GM21423 (cell line): Measurements from ENCODE around the gene RAB11B.
"Not testable (repeated sequence)": the region's sequence is repeated elsewhere in the genome, so short reads cannot be mapped to it uniquely, and the experiment has no call there.

Experiments used
- ATAC-seq: cut with Tn5 transposase; IDR thresholded peaks from one replicate; pipeline ENCODE4 v1.9.1; 2021; ENCODE audit warnings: mild to moderate bottlenecking, moderate library complexity; ENCODE audit not compliant: unreplicated experiment

Gene RAB11B

DNA sequence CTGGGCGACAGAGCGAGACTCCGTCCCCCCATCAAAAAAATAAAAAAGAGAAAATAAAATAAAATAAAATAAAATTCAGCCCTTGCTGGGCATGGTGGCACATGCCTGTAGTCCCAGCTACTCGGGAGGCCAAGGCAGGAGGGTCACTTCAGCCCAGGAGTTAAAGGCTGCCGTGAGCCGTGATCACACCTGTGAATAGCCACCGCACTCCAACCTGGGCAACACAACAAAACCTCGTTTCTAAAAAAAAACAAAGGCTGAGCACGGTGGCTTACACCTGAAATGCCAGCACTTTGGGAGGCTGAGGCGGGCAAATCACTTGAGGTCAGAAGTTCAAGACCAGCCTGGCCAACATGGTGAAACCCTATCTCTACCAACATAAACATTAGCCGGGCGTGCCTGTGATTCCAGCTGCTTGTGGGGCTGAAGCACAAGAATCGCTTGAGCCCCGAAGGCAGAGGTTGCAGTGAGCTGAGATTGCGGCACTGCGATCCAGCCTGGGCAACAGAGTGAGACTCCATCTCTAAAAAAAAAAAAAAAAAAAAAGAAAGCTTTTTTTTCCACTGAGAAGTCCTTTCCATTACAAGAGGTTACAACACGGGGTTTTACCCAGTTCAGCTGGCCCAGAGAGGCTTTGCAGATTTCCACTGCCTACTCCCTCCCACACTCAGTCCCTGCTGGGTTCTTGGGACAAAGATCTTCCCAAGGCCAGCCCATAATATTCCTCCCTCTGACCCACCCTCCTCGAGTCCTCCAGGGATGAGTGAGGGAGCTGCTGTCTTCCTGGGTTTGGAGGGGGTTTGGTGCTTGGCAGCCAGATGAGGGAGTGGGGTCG lies 19.8 kb upstream of the RAB11B start:
- no peak for ATAC-seq

DNA sequence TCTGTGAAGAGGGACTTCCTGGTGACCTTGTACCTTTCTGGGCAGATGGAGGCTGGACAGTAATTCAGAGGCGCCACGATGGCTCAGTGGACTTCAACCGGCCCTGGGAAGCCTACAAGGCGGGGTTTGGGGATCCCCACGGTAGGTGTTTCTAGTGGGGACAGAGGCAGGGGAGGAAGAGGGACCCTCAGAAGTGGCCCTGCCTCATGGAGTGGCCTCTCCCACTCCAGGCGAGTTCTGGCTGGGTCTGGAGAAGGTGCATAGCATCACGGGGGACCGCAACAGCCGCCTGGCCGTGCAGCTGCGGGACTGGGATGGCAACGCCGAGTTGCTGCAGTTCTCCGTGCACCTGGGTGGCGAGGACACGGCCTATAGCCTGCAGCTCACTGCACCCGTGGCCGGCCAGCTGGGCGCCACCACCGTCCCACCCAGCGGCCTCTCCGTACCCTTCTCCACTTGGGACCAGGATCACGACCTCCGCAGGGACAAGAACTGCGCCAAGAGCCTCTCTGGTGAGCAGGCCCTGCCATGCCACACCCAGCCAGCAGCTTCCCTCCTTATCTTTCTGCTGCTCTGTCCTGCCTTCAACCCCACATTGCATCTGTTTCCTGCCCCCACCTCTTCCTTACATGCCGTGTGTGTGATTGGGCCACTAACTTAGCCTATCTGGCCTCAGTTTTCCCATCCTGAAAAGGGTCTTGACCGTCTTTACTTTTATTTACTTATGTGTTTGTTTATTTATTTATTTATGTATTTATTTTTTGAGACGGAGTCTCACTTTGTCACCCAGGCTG lies 19.0 kb upstream of the RAB11B start:
- ATAC-seq, result no peak

DNA sequence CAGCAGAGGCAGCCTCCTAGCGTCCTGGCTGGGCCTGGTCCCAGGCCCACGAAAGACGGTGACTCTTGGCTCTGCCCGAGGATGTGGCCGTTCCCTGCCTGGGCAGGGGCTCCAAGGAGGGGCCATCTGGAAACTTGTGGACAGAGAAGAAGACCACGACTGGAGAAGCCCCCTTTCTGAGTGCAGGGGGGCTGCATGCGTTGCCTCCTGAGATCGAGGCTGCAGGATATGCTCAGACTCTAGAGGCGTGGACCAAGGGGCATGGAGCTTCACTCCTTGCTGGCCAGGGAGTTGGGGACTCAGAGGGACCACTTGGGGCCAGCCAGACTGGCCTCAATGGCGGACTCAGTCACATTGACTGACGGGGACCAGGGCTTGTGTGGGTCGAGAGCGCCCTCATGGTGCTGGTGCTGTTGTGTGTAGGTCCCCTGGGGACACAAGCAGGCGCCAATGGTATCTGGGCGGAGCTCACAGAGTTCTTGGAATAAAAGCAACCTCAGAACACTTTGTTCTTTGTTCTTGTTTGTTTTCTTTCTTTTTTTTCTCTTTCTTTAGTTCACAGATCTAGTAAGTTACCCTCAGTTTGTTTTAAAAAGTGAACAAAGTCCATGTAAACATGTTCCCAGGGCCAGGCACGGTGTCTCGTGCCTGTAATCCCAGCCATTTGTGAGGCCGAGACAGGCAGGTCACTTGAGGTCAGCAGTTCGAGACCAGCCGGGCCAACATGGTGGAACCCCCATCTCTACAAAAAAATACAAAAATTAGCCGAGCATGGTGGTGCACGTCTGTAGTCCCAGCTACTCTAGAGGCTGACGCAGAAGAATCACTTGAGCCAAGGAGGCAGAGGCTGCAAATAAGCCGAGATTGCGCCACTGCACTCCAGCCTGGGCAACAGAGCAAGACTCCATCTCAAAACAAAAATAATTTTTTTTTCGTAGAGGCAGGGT lies 16.0 kb upstream of the RAB11B start:
- no peak for ATAC-seq

DNA sequence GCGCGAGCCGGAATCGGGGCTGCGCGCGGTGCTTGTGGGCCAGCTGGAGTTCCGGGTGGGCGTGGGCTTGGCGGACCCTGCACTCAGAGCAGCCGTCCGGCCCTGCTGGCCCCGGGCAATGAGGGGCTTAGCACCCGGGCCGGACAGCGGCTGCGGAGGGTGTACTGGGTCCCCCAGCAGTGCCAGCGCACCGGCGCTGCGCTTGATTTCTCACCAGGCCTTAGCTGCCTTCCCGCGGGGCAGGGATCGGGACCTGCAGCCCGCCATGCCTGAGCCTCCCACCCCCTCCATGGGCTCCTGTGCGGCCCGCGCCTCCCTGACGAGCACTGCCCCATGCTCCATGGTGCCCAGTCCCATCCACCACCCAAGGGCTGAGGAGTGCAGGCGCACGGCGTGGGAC lies 14.4 kb upstream of the RAB11B start:
- not testable (repeated sequence) for ATAC-seq

DNA sequence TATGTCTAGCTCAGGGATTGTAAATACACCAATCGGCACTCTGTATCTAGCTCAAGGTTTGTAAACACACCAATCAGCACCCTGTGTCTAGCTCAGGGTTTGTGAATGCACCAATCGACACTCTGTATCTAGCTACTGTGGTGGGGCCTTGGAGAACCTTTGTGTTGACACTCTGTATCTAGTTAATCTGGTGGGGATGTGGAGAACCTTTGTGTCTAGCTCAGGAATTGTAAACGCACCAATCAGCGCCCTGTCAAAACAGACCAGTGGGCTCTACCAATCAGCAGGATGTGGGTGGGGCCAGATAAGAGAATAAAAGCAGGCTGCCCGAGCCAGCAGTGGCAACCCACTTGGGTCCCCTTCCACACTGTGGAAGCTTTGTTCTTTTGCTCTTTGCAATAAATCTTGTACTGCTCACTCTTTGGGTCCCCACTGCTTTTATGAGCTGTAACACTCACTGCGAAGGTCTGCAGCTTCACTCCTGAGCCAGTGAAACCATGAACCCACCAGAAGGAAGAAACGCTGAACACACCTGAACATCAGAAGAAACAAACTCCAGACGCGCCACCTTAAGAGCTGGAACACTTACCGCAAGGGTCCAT lies 13.7 kb upstream of the RAB11B start:
- not testable (repeated sequence) for ATAC-seq

DNA sequence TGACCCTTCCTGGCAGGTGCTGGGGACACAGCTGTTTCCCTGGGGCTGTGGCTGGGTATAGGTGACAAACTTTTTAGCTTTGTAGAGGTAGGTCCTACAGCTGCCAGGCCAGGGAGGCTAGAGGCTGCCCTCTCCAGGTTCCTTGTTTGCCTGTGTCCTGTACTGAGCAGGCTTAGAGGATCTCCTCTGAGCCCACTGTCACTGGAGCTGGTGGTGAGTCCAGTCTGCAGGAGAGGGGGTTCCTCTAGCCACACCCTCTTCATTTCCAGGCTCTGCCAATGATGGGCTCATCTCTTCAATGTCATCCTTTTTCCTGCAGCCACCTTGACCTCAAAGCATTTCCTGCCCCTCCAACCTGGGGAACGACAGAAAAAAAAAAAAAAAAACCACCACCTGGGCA lies 12.6 kb upstream of the RAB11B start:
- no peak for ATAC-seq

DNA sequence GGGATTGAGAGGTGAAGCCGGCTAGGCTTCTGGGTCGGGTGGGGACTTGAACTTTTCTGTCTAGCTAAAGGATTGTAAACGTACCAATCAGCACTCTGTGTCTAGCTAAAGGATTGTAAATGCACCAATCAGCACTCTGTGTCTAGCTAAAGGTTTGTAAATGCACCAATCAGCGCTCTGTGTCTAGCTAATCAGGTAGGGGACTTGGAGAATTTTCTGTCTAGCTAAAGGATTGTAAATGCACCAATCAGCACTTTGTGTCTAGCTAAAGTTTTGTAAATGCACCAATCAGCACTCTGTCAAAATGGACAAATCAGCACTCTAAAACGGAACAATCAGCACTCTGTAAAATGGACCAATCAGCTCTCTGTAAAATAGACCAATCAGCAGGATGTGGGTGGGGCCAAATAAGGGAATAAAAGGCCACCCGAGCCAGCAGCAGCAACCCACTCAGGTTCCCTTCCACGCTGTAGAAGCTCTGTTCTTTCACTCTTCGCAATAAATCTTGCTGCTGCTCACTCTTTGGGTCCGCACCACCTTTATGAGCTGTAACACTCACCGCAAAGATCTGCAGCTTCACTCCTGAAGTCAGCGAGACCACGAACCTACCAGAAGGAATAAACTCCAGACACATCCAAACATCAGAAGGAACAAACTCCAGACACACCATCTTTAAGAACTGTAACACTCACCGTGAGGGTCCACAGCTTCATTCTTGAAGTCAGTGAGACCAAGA lies 10.8 kb upstream of the RAB11B start:
- not testable (repeated sequence) for ATAC-seq

DNA sequence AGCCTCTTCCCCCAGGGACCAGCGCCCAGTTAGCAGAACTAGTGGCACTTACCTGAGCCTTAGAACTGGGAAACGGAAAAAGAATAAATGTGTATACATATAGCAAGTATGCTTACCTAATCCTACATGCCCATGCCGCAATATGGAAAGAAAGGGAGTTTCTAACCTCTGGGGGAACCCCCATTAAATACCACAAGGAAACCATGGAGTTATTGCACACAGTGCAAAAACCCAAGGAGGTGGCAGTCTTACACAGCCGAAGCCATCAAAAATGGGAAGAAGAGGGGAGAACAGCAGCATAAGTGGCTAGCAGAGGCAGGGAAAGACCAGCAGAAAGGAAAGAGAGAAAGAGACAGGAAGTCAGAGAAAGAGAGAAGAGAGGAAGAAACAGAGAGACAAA lies 5.6 kb upstream of the RAB11B start:
- not testable (repeated sequence) for ATAC-seq

DNA sequence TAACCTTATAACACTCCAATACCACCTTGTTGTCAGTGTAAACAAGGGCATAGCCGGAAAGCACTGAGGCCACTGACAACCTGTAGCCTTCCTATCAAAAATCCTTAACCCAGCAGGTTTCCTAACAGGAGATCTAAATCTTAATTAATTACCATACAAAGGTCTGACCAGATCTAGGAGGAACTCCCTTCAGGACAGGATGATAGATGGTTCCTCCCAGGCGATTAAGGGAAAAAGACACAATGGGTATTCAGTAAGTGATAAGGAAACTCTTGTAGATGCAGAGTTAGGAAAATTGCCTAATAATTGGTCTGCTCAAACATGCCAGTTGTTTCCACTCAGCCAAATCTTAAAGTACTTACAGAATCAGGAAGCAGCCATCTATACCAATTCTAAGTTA lies 5.1 kb upstream of the RAB11B start:
- ATAC-seq, result not testable (repeated sequence)

DNA sequence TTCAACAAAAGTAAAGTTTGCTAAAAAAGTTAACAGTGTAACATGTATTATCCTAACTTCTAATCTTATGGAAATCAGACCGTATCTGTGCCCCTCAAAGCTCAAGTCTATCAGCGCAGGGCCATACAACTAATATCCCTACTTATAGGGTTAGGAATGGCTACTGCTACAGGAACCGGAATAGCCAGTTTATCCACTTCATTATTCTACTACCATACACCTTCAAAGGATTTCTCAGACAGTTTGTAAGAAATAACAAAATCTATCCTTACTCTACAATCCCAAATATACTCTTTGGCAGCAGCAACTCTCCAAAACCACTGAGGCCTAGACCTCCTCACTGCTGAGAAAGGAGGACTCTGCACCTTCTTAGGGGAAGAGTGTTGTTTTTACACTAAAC lies 4.6 kb upstream of the RAB11B start:
- not testable (repeated sequence) for ATAC-seq

DNA sequence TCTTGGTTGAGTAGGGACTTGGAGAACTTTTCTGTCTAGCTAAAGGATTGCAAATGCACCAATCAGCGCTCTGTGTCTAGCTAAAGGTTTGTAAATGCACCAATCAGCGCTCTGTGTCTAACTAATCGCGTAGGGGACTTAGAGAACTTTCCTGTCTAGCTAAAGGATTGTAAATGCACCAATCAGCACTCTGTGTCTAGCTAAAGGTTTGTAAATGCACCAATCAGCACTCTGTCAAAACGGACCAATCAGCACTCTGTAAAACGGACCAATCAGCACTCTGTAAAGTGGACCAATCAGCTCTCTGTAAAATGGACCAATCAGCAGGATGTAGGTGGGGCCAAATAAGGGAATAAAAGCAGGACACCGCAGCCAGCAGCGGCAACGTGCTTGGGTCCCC lies 3.7 kb upstream of the RAB11B start:
- not testable (repeated sequence) for ATAC-seq

DNA sequence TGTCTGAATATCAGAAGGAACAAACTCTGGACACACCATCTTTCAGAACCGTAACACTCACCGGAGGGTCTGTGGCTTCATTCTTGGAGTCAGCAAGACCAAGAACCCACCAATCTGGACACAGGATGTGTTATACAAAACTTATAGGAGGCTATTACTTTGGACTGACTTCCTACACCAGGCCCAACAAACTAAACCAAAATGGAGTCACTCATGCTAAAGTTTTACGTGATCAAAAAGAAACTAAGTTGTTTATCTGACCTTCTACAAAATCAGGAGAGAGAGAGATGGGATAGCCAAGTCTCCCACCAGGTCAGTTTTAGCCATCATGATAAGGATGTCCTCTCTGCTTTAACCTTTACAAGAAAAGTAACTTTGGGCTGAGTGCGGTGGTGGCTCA lies 3.2 kb upstream of the RAB11B start:
- no peak for ATAC-seq

DNA sequence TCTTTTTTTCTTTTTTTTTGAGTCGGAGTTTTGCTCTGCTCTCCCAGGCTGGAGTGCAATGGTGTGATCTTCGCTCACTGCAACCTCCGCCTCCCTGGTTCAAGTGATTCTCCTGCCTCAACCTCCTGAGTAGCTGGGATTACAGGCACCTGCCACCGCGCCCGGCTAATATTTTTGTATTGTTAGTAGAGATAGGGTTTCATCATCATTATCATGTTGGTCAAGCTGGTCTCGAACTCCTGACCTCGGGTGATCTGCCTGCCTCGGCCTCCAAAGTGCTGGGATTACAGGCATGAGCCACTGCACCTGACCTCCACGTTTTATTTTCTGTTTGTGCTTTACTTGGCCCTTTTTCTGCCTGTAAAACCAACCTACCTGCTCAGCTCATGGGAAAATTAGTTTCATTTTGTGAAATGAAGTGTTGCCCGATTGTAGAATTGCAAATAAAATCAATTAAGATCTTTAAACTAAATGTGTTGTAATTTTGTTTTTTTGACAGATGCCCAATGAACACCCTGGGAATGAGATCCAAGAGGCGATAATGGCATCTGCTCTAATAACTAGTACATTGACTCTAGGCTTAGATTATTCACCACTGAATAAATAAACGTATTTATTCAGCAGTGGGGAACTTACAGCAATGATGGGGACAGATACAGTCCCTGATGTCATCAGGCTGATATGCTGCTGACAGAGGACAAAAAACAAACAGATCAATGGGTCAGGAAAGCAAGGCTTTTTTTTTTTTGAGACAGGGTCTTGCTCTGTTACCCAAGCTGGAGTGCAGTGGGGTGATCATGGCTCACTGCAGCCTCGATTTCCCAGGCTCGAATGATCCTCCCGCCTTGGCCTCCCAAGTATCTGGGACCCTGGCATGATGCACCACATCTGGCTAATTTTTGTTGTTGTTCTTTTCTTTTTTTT lies 2.2 kb upstream of the RAB11B start:
- ATAC-seq, result no peak

DNA sequence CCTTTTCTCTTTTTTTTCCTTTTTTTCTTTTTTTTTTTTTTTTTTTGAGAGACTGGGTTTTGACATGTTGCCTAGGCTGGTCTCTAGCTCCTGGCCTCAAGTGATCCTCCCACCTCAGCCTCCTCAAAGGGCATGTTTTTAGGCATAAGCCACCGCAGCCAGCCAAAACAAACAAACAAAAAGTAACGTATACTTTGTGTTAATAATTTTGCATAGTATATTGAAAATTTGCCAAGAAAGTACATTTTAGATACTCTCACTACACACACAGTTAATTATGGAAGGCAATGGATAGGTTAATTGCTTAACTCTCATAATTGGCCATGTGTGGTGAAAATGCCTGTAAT lies 1.6 kb upstream of the RAB11B start:
- ATAC-seq, result no peak

DNA sequence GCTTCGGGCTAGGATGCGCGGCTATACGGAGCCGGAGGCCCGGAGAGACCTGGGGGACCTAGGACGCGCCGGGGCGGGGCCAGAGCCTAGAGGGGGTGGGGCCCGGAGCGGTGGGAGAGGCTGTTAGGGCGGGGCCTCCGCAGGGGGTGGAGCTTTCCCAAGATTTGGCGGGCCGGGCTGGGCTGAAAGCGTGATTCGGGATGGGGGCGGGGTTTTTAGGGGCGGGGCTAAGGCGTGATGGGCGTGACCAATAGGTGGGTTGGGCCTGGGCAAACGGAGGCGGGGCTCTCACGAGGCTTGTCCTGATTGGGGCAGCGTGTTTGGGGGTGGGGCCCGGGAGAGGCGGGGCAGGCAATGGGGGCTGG lies 439 bp downstream of the RAB11B start:
- peak; percentile 34 for ATAC-seq

DNA sequence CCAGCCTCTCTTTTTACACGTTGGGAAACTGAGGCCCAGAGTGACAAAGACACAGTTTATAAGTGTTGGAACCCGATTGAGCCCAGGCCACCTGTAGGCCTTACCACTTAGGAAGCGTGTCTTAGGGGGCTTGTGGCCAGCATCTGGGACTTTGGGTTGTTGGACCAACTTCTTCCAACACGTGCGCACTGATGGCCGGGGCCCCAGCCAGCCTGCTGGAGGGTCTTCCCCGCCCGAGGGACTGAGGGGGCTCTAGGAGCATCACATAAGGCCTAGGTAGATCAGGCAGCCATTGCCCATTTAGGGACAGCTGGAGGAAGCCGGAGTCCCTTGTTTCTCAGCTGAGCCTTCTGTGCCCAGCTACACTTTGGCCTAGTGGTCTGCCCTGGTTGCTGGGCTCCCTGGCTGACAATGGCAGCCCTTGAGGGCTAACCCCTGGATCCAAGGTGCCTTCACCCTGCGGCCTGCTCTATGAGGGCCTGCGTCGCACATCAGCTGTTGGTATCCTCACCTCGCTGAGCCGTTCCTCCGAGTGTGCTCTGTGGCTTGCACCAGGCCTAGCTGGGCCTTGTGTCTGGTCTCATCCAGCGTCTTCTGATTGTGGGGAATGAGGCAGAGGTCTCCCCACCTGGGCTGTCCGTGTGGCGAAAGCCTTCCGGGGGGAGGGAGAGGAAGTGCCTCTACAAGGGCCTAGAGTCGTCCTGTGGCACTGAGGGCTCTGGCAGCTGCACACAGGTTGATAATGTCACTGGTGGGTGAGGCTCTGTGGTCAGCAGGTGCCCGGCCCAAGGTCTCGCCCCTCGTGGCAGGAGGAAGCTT lies 1.2 kb downstream of the RAB11B start:
- ATAC-seq, result no peak

DNA sequence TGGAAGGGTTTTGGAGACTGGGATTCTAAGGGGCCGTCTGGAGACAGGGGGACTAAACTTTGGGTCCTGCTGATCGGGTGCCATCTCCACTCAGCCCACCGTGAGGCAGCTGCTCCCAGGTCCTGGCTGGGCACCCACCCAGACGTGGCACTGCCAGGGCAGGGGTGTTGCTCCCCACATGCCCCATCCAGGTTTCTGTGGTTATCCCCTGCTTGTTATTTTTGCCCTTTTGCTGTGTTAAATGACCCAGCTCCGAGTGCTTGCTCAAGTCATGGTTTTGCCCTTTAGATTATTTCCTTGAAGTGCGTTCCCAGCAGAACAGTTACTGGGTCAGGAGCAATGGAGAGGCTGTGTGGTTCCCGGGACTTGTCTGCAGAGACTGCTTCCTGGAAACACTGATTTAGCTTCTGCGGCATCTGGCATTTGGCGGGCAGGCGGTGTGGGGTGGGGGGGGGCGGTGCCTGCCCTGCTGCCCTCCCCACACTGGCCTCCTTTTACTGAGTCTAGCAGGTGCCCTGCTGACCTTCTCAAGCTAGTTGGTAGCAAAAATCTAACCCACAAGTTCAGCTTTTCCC lies 1.9 kb downstream of the RAB11B start:
- no peak for ATAC-seq
